ENCODE results near the gene NUMA1. TPM values are rescaled to one million over a fixed set of nuclear protein-coding genes. Genes with fewer than 3 reads are reported as not detected.

The NUMA1 gene, protein sequence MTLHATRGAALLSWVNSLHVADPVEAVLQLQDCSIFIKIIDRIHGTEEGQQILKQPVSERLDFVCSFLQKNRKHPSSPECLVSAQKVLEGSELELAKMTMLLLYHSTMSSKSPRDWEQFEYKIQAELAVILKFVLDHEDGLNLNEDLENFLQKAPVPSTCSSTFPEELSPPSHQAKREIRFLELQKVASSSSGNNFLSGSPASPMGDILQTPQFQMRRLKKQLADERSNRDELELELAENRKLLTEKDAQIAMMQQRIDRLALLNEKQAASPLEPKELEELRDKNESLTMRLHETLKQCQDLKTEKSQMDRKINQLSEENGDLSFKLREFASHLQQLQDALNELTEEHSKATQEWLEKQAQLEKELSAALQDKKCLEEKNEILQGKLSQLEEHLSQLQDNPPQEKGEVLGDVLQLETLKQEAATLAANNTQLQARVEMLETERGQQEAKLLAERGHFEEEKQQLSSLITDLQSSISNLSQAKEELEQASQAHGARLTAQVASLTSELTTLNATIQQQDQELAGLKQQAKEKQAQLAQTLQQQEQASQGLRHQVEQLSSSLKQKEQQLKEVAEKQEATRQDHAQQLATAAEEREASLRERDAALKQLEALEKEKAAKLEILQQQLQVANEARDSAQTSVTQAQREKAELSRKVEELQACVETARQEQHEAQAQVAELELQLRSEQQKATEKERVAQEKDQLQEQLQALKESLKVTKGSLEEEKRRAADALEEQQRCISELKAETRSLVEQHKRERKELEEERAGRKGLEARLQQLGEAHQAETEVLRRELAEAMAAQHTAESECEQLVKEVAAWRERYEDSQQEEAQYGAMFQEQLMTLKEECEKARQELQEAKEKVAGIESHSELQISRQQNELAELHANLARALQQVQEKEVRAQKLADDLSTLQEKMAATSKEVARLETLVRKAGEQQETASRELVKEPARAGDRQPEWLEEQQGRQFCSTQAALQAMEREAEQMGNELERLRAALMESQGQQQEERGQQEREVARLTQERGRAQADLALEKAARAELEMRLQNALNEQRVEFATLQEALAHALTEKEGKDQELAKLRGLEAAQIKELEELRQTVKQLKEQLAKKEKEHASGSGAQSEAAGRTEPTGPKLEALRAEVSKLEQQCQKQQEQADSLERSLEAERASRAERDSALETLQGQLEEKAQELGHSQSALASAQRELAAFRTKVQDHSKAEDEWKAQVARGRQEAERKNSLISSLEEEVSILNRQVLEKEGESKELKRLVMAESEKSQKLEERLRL (N-terminal part only)
- polyA plus RNA-seq (2013, experiment 1 of 2): 39.0 TPM
- 37.3 TPM for polyA plus RNA-seq (2013, experiment 2 of 2)

- Histone ChIP-seq H3K18ac (ENCODE audit: low read length) (peak within 1 kb of the TSS; percentile 78), H3K4me1 (ENCODE audit: control insufficient read depth, low read depth, low read length) (no peaks in the 10 kb centered on the region), H2BK120ac (ENCODE audit: low read depth, low read length) (peak within 1 kb of the TSS; percentile 48), H3K4ac (ENCODE audit: low read depth, low read length) (peak within 1 kb of the TSS; percentile 65), H3K56ac (ENCODE audit: low read length) (peak within 1 kb of the TSS; percentile 95), H3K4me2 (ENCODE audit: low read length) (peak within 1 kb of the TSS; percentile 92), H2AK5ac (ENCODE audit: low read length) (no peak within 1 kb of the TSS), H3K36me3 (ENCODE audit: control insufficient read depth, insufficient read depth, low read length) (no peaks in the 10 kb centered on the region), H3K79me1 (ENCODE audit: low read length) (peaks cover 3% of the 10 kb centered on the region), H2BK5ac (ENCODE audit: low read length) (peak within 1 kb of the TSS; percentile 79), H4K8ac (ENCODE audit: low read depth, low read length) (no peak within 1 kb of the TSS), H4K5ac (ENCODE audit: low read length) (peak within 1 kb of the TSS; percentile 85), H3K27ac (ENCODE audit: low read depth, low read length) (peak within 1 kb of the TSS; percentile 88), H3K4me3 (ENCODE audit: low read length) (peak within 1 kb of the TSS; percentile 96), H3K23ac (ENCODE audit: low read length) (no peak within 1 kb of the TSS), H3K79me2 (ENCODE audit: control insufficient read depth, insufficient read depth, low read length) (peaks cover 28% of the 10 kb centered on the region), H3K27me3 (ENCODE audit: insufficient read depth, low read length, poor library complexity) (no peaks in the 10 kb centered on the region), H3K9ac (ENCODE audit: low read length) (peak within 1 kb of the TSS; percentile 92), H2BK15ac (replicated peaks; ENCODE audit: low read depth) (no peak within 1 kb of the TSS)
- WGBS (ENCODE audit: extremely low coverage, insufficient coverage, low lambda C conversion rate): no CpG with 5 or more reads among the region's 60 CpGs
- DNase-seq: peak; percentile 100
Measured at GRCh38 chr11:72080326-72081183, at the start of gene NUMA1, which contains the start of gene LRRC51. Gene NUMA1, minus strand, starts transcription at chr11:72080542. Its CDS starts 44,599 bp downstream, at chr11:72035943. Gene LRRC51, plus strand, starts transcription at chr11:72080850. Its CDS starts 8,234 bp downstream, at chr11:72089084.

DNA sequence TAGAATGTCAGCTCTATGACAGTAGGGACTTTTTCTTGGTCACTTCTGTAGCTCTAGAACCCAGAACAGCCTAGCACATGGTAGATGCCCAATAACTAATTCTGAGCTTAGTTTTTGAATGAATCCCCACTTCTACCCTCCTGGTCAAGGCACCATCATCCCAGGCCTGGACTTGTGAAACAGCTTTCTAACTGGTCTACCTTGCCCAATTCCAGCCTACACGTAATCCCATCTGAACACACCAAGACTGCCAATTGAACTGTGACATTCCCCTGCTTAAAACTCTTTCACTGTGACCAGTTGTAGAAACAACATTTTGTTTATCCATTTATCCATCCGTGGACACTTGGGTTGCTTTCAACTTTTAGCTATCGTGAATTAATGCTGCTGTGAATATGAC, 49.0 kb upstream of the NUMA1 start:
- no peak overlapping the region for H4K8ac ChIP-seq (ENCODE audit: low read depth, low read length)
- H3K36me3 ChIP-seq (ENCODE audit: control insufficient read depth, insufficient read depth, low read length): no peaks in the 10 kb centered on the region
- H3K27me3 ChIP-seq (ENCODE audit: insufficient read depth, low read length, poor library complexity): no peaks in the 10 kb centered on the region
- H2AK5ac ChIP-seq (ENCODE audit: low read length): no peak overlapping the region
- no peaks in the 10 kb centered on the region for H3K79me2 ChIP-seq (ENCODE audit: control insufficient read depth, insufficient read depth, low read length)
- H2BK15ac ChIP-seq (replicated peaks; ENCODE audit: low read depth): no peak overlapping the region
- no peak overlapping the region for H2BK5ac ChIP-seq (ENCODE audit: low read length)
- WGBS (ENCODE audit: extremely low coverage, insufficient coverage, low lambda C conversion rate): no CpG with 5 or more reads among the region's 3 CpGs
- no peak overlapping the region for H3K4ac ChIP-seq (ENCODE audit: low read depth, low read length)
- no peak overlapping the region for H3K4me3 ChIP-seq (ENCODE audit: low read length)
- no peak for DNase-seq
- no peak overlapping the region for H3K27ac ChIP-seq (ENCODE audit: low read depth, low read length)
- no peak overlapping the region for H2BK120ac ChIP-seq (ENCODE audit: low read depth, low read length)
- no peaks in the 10 kb centered on the region for H3K79me1 ChIP-seq (ENCODE audit: low read length)
- no peak overlapping the region for H3K4me2 ChIP-seq (ENCODE audit: low read length)
- no peaks in the 10 kb centered on the region for H3K4me1 ChIP-seq (ENCODE audit: control insufficient read depth, low read depth, low read length)
- H3K23ac ChIP-seq (ENCODE audit: low read length): no peak overlapping the region
- no peak overlapping the region for H3K9ac ChIP-seq (ENCODE audit: low read length)
- H3K56ac ChIP-seq (ENCODE audit: low read length): no peak overlapping the region
- H4K5ac ChIP-seq (ENCODE audit: low read length): no peak overlapping the region
- no peak overlapping the region for H3K18ac ChIP-seq (ENCODE audit: low read length)

- no peaks in the 10 kb centered on the region for H3K36me3 ChIP-seq (ENCODE audit: control insufficient read depth, insufficient read depth, low read length)
- H3K27me3 ChIP-seq (ENCODE audit: insufficient read depth, low read length, poor library complexity): no peaks in the 10 kb centered on the region
- no peak overlapping the region for H3K23ac ChIP-seq (ENCODE audit: low read length)
- H3K27ac ChIP-seq (ENCODE audit: low read depth, low read length): no peak overlapping the region
- no peak overlapping the region for H3K4ac ChIP-seq (ENCODE audit: low read depth, low read length)
- no peak overlapping the region for H2BK120ac ChIP-seq (ENCODE audit: low read depth, low read length)
- no peak overlapping the region for H2AK5ac ChIP-seq (ENCODE audit: low read length)
- no peak overlapping the region for H4K8ac ChIP-seq (ENCODE audit: low read depth, low read length)
- H3K4me3 ChIP-seq (ENCODE audit: low read length): no peak overlapping the region
- H3K79me1 ChIP-seq (ENCODE audit: low read length): no peaks in the 10 kb centered on the region
- H4K5ac ChIP-seq (ENCODE audit: low read length): no peak overlapping the region
- no peak overlapping the region for H3K4me2 ChIP-seq (ENCODE audit: low read length)
- H3K56ac ChIP-seq (ENCODE audit: low read length): no peak overlapping the region
- H3K79me2 ChIP-seq (ENCODE audit: control insufficient read depth, insufficient read depth, low read length): no peaks in the 10 kb centered on the region
- no peak for DNase-seq
- no peak overlapping the region for H3K9ac ChIP-seq (ENCODE audit: low read length)
- H3K18ac ChIP-seq (ENCODE audit: low read length): no peak overlapping the region
- no peak overlapping the region for H2BK5ac ChIP-seq (ENCODE audit: low read length)
- H3K4me1 ChIP-seq (ENCODE audit: control insufficient read depth, low read depth, low read length): no peaks in the 10 kb centered on the region
- no peak overlapping the region for H2BK15ac ChIP-seq (replicated peaks; ENCODE audit: low read depth)
- no CpG with 5 or more reads among the region's 2 CpGs for WGBS (ENCODE audit: extremely low coverage, insufficient coverage, low lambda C conversion rate)
Measured at GRCh38 chr11:72127923-72128322, 47.6 kb upstream of the NUMA1 start.

GRCh38 chr11:72125956-72126355, 45.6 kb upstream of the NUMA1 start:
- H3K4me1 ChIP-seq (ENCODE audit: control insufficient read depth, low read depth, low read length): no peaks in the 10 kb centered on the region
- no peak overlapping the region for H3K9ac ChIP-seq (ENCODE audit: low read length)
- no peak overlapping the region for H3K4ac ChIP-seq (ENCODE audit: low read depth, low read length)
- no peak overlapping the region for H3K18ac ChIP-seq (ENCODE audit: low read length)
- WGBS (ENCODE audit: extremely low coverage, insufficient coverage, low lambda C conversion rate): no CpG with 5 or more reads among the region's 1 CpG
- H3K23ac ChIP-seq (ENCODE audit: low read length): no peak overlapping the region
- H3K79me2 ChIP-seq (ENCODE audit: control insufficient read depth, insufficient read depth, low read length): no peaks in the 10 kb centered on the region
- no peak overlapping the region for H3K4me3 ChIP-seq (ENCODE audit: low read length)
- no peak overlapping the region for H2BK120ac ChIP-seq (ENCODE audit: low read depth, low read length)
- no peak overlapping the region for H3K27ac ChIP-seq (ENCODE audit: low read depth, low read length)
- no peak overlapping the region for H2AK5ac ChIP-seq (ENCODE audit: low read length)
- DNase-seq: no peak
- no peaks in the 10 kb centered on the region for H3K79me1 ChIP-seq (ENCODE audit: low read length)
- H4K5ac ChIP-seq (ENCODE audit: low read length): no peak overlapping the region
- H3K56ac ChIP-seq (ENCODE audit: low read length): no peak overlapping the region
- no peak overlapping the region for H2BK15ac ChIP-seq (replicated peaks; ENCODE audit: low read depth)
- H3K36me3 ChIP-seq (ENCODE audit: control insufficient read depth, insufficient read depth, low read length): no peaks in the 10 kb centered on the region
- no peaks in the 10 kb centered on the region for H3K27me3 ChIP-seq (ENCODE audit: insufficient read depth, low read length, poor library complexity)
- H4K8ac ChIP-seq (ENCODE audit: low read depth, low read length): no peak overlapping the region
- no peak overlapping the region for H2BK5ac ChIP-seq (ENCODE audit: low read length)
- H3K4me2 ChIP-seq (ENCODE audit: low read length): no peak overlapping the region

DNA sequence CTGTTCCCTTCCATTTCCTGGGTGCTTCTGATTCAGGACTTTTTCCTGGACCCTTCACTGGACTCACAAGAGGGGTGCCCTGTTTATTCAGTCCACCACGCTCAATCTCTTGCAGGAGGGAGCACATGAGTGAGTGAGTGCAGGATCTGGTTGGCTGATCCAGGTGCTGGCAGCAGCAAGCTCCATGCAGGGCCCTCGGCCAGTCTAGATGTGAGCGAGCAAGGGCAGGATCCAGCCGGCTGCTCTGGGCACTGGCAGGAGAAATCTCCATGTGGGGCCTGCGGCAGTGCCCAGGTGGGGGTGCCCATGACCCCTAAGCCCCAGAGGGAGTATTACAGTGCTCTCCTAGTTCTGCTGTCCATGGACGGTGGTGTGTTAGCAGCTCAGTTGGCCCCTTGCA, 43.7 kb upstream of the NUMA1 start:
- no peak overlapping the region for H4K5ac ChIP-seq (ENCODE audit: low read length)
- no peak overlapping the region for H3K27ac ChIP-seq (ENCODE audit: low read depth, low read length)
- H4K8ac ChIP-seq (ENCODE audit: low read depth, low read length): no peak overlapping the region
- no peak overlapping the region for H3K4me3 ChIP-seq (ENCODE audit: low read length)
- no CpG with 5 or more reads among the region's 6 CpGs for WGBS (ENCODE audit: extremely low coverage, insufficient coverage, low lambda C conversion rate)
- H3K79me1 ChIP-seq (ENCODE audit: low read length): no peaks in the 10 kb centered on the region
- H3K4me2 ChIP-seq (ENCODE audit: low read length): no peak overlapping the region
- no peak overlapping the region for H2BK120ac ChIP-seq (ENCODE audit: low read depth, low read length)
- no peak overlapping the region for H3K9ac ChIP-seq (ENCODE audit: low read length)
- no peaks in the 10 kb centered on the region for H3K27me3 ChIP-seq (ENCODE audit: insufficient read depth, low read length, poor library complexity)
- no peak overlapping the region for H3K4ac ChIP-seq (ENCODE audit: low read depth, low read length)
- no peak overlapping the region for H3K23ac ChIP-seq (ENCODE audit: low read length)
- no peaks in the 10 kb centered on the region for H3K79me2 ChIP-seq (ENCODE audit: control insufficient read depth, insufficient read depth, low read length)
- H2BK15ac ChIP-seq (replicated peaks; ENCODE audit: low read depth): no peak overlapping the region
- H3K18ac ChIP-seq (ENCODE audit: low read length): no peak overlapping the region
- no peak overlapping the region for H2AK5ac ChIP-seq (ENCODE audit: low read length)
- no peak for DNase-seq
- no peak overlapping the region for H2BK5ac ChIP-seq (ENCODE audit: low read length)
- no peaks in the 10 kb centered on the region for H3K36me3 ChIP-seq (ENCODE audit: control insufficient read depth, insufficient read depth, low read length)
- H3K4me1 ChIP-seq (ENCODE audit: control insufficient read depth, low read depth, low read length): no peaks in the 10 kb centered on the region
- H3K56ac ChIP-seq (ENCODE audit: low read length): no peak overlapping the region

Data from mesendoderm (in vitro differentiated cells).